Suprapubic skin (tissue), 4 donors: Measurements from ENCODE around the gene DPP10.

Experiments used
- CTCF ChIP-seq, 2 donors: fragments of 200-600 bp in 1 of 2; fragments of 450-650 bp in 1 of 2; sonication (generic) in 1 of 2; IDR thresholded peaks; one replicate each; pipeline ENCODE4 v1.5.1; 2016 to 2019; ENCODE audit warnings: antibody characterized with exemption in 2 of 2, mild to moderate bottlenecking in 1 of 2, moderate library complexity in 1 of 2
- POLR2A ChIP-seq, 2 donors: fragments of 450-650 bp; IDR thresholded peaks; one replicate each; pipeline ENCODE4 v1.6.1; 2017; ENCODE audit warnings: antibody characterized with exemption in 2 of 2, mild to moderate bottlenecking in 2 of 2, moderate library complexity in 2 of 2
- POLR2AphosphoS5 ChIP-seq, 3 donors: sonication (generic); formaldehyde crosslinking; IDR thresholded peaks; one replicate each; pipeline ENCODE4 v1.6.1; 2017; ENCODE audit warnings: antibody characterized with exemption in 3 of 3

- TF ChIP-seq CTCF (IDR thresholded peaks at IDR 0.05) (no peak), POLR2A (IDR thresholded peaks at IDR 0.05) (no peak), POLR2AphosphoS5 (IDR thresholded peaks at IDR 0.05) (no peak)
Measured at GRCh38 chr2:115807276-115807675, 1364.8 kb downstream of the DPP10 start.
